CD14-positive monocyte (primary cell): ENCODE measurements around the gene PLXNA4. TPM values are rescaled to one million over a fixed set of nuclear protein-coding genes. Genes with fewer than 3 reads are reported as not detected.

Experiments
- DNase-seq, 3 donors: peaks; one replicate each; pipeline ENCODE4 v3.0.0-alpha.2; 2011 to 2022
- H2AFZ ChIP-seq: 2 replicates; pipeline ENCODE4 v1.6.0; 2012; ENCODE audit warnings: mild to moderate bottlenecking, low read depth, low read length, inconsistent platforms; ENCODE audit not compliant: insufficient read depth, poor library complexity, severe bottlenecking
- H3K27ac ChIP-seq, 2 donors: 1 replicate in 1 of 2; 2 replicates in 1 of 2; pipeline ENCODE4 v1.5.1; 2012 to 2013; ENCODE audit warnings: low read length in 2 of 2, control low read depth in 1 of 2, inconsistent platforms in 1 of 2, low read depth in 1 of 2, mild to moderate bottlenecking in 1 of 2
- H3K27me3 ChIP-seq, 2 donors: one replicate each; pipeline versions ENCODE4 v1.6.0 to v1.6.1; 2011 to 2013; ENCODE audit warnings: low read length in 2 of 2; ENCODE audit not compliant: control insufficient read depth in 2 of 2, insufficient read depth in 2 of 2
- H3K36me3 ChIP-seq, 2 donors: replicated peaks in 1 of 2; 1 replicate in 1 of 2; 2 replicates in 1 of 2; pipeline versions ENCODE4 v1.5.1 to v1.6.1; 2012 to 2013; ENCODE audit warnings: low read length in 2 of 2, control low read depth in 1 of 2, inconsistent platforms in 1 of 2, mild to moderate bottlenecking in 1 of 2; ENCODE audit not compliant: insufficient read depth in 2 of 2, control insufficient read depth in 1 of 2
- H3K4me1 ChIP-seq, 2 donors: 1 replicate in 1 of 2; 2 replicates in 1 of 2; pipeline versions ENCODE4 v1.5.1 to v1.6.1; 2012 to 2013; ENCODE audit warnings: low read length in 2 of 2, control low read depth in 1 of 2, inconsistent platforms in 1 of 2, mild to moderate bottlenecking in 1 of 2, moderate library complexity in 1 of 2; ENCODE audit not compliant: insufficient read depth in 2 of 2, control insufficient read depth in 1 of 2
- H3K4me2 ChIP-seq: replicated peaks from 2 replicates; pipeline ENCODE3; 2012; ENCODE audit warnings: low read length, moderate library complexity, mild to moderate bottlenecking; ENCODE audit not compliant: poor library complexity, severe bottlenecking; ENCODE audit errors: extremely low read depth
- H3K4me3 ChIP-seq, 3 experiments: fragments of 200-600 bp in 1 of 3; sonication (generic) in 1 of 3; replicated peaks in 1 of 3; 1 replicate in 2 of 3; 2 replicates in 1 of 3; pipeline ENCODE4 v1.5.1; 2011 to 2013; ENCODE audit warnings: low read length in 3 of 3, mild to moderate bottlenecking in 3 of 3, control low read depth in 2 of 3, low read depth in 2 of 3, inconsistent platforms in 1 of 3, moderate library complexity in 1 of 3
- H3K79me2 ChIP-seq: 2 replicates; pipeline ENCODE4 v1.6.0; 2012; ENCODE audit warnings: mild to moderate bottlenecking, control low read depth, inconsistent platforms, low read length, moderate library complexity; ENCODE audit not compliant: insufficient read depth
- H3K9ac ChIP-seq: 2 replicates; pipeline ENCODE4 v1.6.0; 2017; ENCODE audit warnings: low read length, mild to moderate bottlenecking; ENCODE audit not compliant: insufficient read depth, poor library complexity, severe bottlenecking
- H3K9me3 ChIP-seq, 2 donors: replicated peaks in 1 of 2; 1 replicate in 1 of 2; 2 replicates in 1 of 2; pipeline versions ENCODE4 v1.5.1 to v1.6.1; 2012 to 2013; ENCODE audit warnings: low read length in 2 of 2, control low read depth in 1 of 2; ENCODE audit not compliant: control insufficient read depth in 1 of 2, insufficient read depth in 1 of 2
- H4K20me1 ChIP-seq: 2 replicates; pipeline ENCODE4 v1.6.0; 2012; ENCODE audit warnings: mild to moderate bottlenecking, low read length, control low read depth, moderate library complexity; ENCODE audit not compliant: insufficient read depth
- H3K27ac Mint-ChIP-seq, 7 donors: one replicate each; pipeline ENCODE4 v1.8.0; 2020; ENCODE audit warnings: mild to moderate bottlenecking in 7 of 7, mixed read lengths in 7 of 7, moderate library complexity in 6 of 7, inconsistent platforms in 2 of 7
- H3K27me3 Mint-ChIP-seq, 3 donors: one replicate each; pipeline ENCODE4 v1.8.0; 2021 to 2022; ENCODE audit warnings: low read depth in 3 of 3, mild to moderate bottlenecking in 3 of 3, mixed read lengths in 3 of 3, moderate library complexity in 3 of 3, inconsistent platforms in 1 of 3
- H3K36me3 Mint-ChIP-seq, 2 donors: one replicate each; pipeline ENCODE4 v1.8.0; 2020; ENCODE audit warnings: mixed read lengths in 2 of 2, inconsistent platforms in 1 of 2, mild to moderate bottlenecking in 1 of 2
- H3K4me1 Mint-ChIP-seq: one replicate; pipeline ENCODE4 v1.8.0; 2020; ENCODE audit warnings: mild to moderate bottlenecking, mixed read lengths
- H3K4me3 Mint-ChIP-seq, 2 donors: one replicate each; pipeline ENCODE4 v1.8.0; 2020; ENCODE audit warnings: mild to moderate bottlenecking in 2 of 2, mixed read lengths in 2 of 2, moderate library complexity in 1 of 2
- H3K9me3 Mint-ChIP-seq, 7 donors: one replicate each; pipeline ENCODE4 v1.8.0; 2020 to 2022; ENCODE audit warnings: mixed read lengths in 7 of 7, mild to moderate bottlenecking in 6 of 7, moderate library complexity in 6 of 7, inconsistent platforms in 2 of 7
- CTCF ChIP-seq: fragments of 200-600 bp; IDR thresholded peaks from one replicate; pipeline ENCODE4 v1.8.0; 2022; ENCODE audit warnings: antibody characterized with exemption, mild to moderate bottlenecking
- WGBS: methylation state at CpG from one replicate; pipeline ENCODE4 v1.1.5; 2013; ENCODE audit warnings: missing lambda C conversion rate; ENCODE audit not compliant: insufficient coverage; 5-methylcytosine and 5-hydroxymethylcytosine counted together
- intact Hi-C, 2 donors: fragments of 100-400 bp; cut with micrococcal nuclease; formaldehyde crosslinking; loops; one replicate each; pipeline versions ENCODE4 v1.15.0 to v1.15.1; 2023
- polyA plus RNA-seq, 3 donors: library from polyadenylated mRNA; depleted of rRNA in 1 of 3; unstranded in 2 of 3; stranded (reverse) in 1 of 3; fragments of 300-500 nt in 2 of 3; fragments of >200 nt in 1 of 3; fragmentation: Illumina TruSeq in 2 of 3; gene quantifications; 1 replicate in 2 of 3; 2 replicates in 1 of 3; pipeline ENCODE4 v1.2.3, GENCODE V29; 2012 to 2021

The PLXNA4 gene
- polyA plus RNA-seq, 3 donors: not detected

GRCh38 chr7:132296820-132297219, 279.4 kb downstream of the PLXNA4 start:
- Histone ChIP-seq H3K9me3 (no peaks in the 10 kb centered on the region), H4K20me1 (no peaks in the 10 kb centered on the region), H3K4me3 (no peak overlapping the region), H3K27me3 (no peaks in the 10 kb centered on the region), H3K27ac (no peak overlapping the region), H3K4me1 (no peaks in the 10 kb centered on the region), H2AFZ (no peak overlapping the region), H3K36me3 (no peaks in the 10 kb centered on the region), H3K4me2 (no peak overlapping the region), H3K79me2 (no peaks in the 10 kb centered on the region), H3K9ac (no peak overlapping the region)
- peaks cover 0 to 2% (median 0%) of the 10 kb centered on the region in 7 donors for H3K9me3 Mint-ChIP-seq
- H3K27me3 Mint-ChIP-seq: peaks cover 2 to 9% (median 5%) of the 10 kb centered on the region in 3 donors
- H3K4me1 Mint-ChIP-seq: no peaks in the 10 kb centered on the region
- 83% methylated on average over 2 of the region's 8 CpGs for WGBS
- intact Hi-C loops: no loop called here
- H3K4me3 Mint-ChIP-seq: no peak overlapping the region
- no peaks in the 10 kb centered on the region for H3K36me3 Mint-ChIP-seq
- DNase-seq: no peak
- no peak for TF ChIP-seq CTCF
- H3K27ac Mint-ChIP-seq: no peak overlapping the region

- TF ChIP-seq CTCF: no peak
- no peak overlapping the region for H3K4me3 Mint-ChIP-seq
- no peaks in the 10 kb centered on the region for H3K4me1 Mint-ChIP-seq
- no peak overlapping the region for H3K27ac ChIP-seq
- H3K9ac ChIP-seq: no peak overlapping the region
- H3K27me3 Mint-ChIP-seq: peaks cover 2 to 9% (median 5%) of the 10 kb centered on the region in 3 donors
- DNase-seq: no peak
- no peaks in the 10 kb centered on the region for H3K36me3 ChIP-seq
- no peak overlapping the region for H3K4me3 ChIP-seq
- whole genome bisulfite sequencing: 88% methylated on average over 2 of the region's 3 CpGs
- H3K4me1 ChIP-seq: no peaks in the 10 kb centered on the region
- H4K20me1 ChIP-seq: no peaks in the 10 kb centered on the region
- H3K9me3 ChIP-seq: no peaks in the 10 kb centered on the region
- no peaks in the 10 kb centered on the region for H3K27me3 ChIP-seq
- H3K36me3 Mint-ChIP-seq: no peaks in the 10 kb centered on the region
- no peaks in the 10 kb centered on the region for H3K79me2 ChIP-seq
- H2AFZ ChIP-seq: no peak overlapping the region
- peaks cover 0 to 2% (median 0%) of the 10 kb centered on the region in 7 donors for H3K9me3 Mint-ChIP-seq
- intact Hi-C loops: no loop called here
- no peak overlapping the region for H3K4me2 ChIP-seq
- H3K27ac Mint-ChIP-seq: no peak overlapping the region
Observed at GRCh38 chr7:132295175-132295574, 281.1 kb downstream of the PLXNA4 start.
